ENCODE results near the gene MYPOP.
A peak's percentile ranks its signal among the peaks of the same experiment; 100 is the strongest.
"Not testable (repeated sequence)": the region's sequence is repeated elsewhere in the genome, so short reads cannot be mapped to it uniquely, and the experiment has no call there.

The MYPOP gene

DNA sequence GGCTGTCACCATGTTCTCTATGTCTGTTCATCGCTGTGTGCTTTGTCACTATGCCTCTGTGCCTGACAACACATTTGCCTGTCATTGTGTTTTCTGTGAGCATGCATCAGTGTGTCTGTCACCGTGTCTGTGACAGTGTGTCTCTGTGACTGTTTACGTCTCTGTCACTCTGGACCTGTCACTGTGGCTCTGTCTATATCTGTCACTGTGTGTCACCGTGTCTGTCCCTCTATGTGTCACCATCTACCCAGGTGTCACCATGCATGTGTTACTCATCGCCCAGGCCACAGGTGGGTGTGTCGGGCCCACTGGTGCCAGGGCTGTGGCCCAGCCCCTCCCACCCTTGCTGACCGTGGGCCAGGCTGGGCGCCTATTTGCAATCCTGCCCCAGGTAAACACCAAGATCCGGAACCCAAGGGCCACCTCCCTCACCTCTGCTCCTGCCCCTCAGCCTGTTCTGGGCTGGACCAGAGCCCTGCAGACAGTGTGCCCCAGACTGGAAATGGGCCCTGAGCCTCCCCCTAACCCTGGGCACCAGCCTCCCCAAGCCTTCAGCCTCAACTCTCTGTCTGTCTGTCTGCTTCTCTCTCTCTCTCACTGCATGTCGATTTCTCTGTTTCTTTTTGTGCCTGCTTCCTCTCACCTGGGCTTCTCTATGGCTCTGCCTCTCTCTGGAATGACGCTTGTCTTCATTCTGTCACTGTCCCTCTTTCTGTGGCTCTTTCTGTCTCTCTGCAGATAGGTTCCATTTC is 24.2 kb downstream of the MYPOP start:
- Histone ChIP-seq H3K27me3 (ENCODE audit: control insufficient read depth, insufficient read depth, low read length) (peaks cover 3% of the 10 kb centered on the region), H3K9ac (ENCODE audit: low read length) (no peak overlapping the region), H3K4me3 (ENCODE audit: low read length) (no peak overlapping the region), H3K27ac (ENCODE audit: low read depth, low read length) (no peak overlapping the region), H3K4me1 (ENCODE audit: control insufficient read depth, insufficient read depth, low read length) (peaks cover 5% of the 10 kb centered on the region), H3K36me3 (ENCODE audit: control insufficient read depth, insufficient read depth, low read length) (no peaks in the 10 kb centered on the region)

GRCh38 chr19:45876411-45877197 is 25.8 kb downstream of the MYPOP start:
- Histone ChIP-seq H3K27ac (ENCODE audit: low read depth, low read length) (peak overlapping the region; percentile 51), H3K4me1 (ENCODE audit: control insufficient read depth, insufficient read depth, low read length) (no peaks in the 10 kb centered on the region), H3K4me3 (ENCODE audit: low read length) (no peak overlapping the region), H3K27me3 (ENCODE audit: control insufficient read depth, insufficient read depth, low read length) (peaks cover 3% of the 10 kb centered on the region), H3K9ac (ENCODE audit: low read length) (no peak overlapping the region), H3K36me3 (ENCODE audit: control insufficient read depth, insufficient read depth, low read length) (no peaks in the 10 kb centered on the region)

GRCh38 chr19:45876161-45876410 is 26.3 kb downstream of the MYPOP start:
- H3K4me1 ChIP-seq (ENCODE audit: control insufficient read depth, insufficient read depth, low read length) = no peaks in the 10 kb centered on the region
- no peak overlapping the region for H3K4me3 ChIP-seq (ENCODE audit: low read length)
- peaks cover 3% of the 10 kb centered on the region for H3K27me3 ChIP-seq (ENCODE audit: control insufficient read depth, insufficient read depth, low read length)
- no peak overlapping the region for H3K9ac ChIP-seq (ENCODE audit: low read length)
- H3K27ac ChIP-seq (ENCODE audit: low read depth, low read length) = no peak overlapping the region
- no peaks in the 10 kb centered on the region for H3K36me3 ChIP-seq (ENCODE audit: control insufficient read depth, insufficient read depth, low read length)

DNA sequence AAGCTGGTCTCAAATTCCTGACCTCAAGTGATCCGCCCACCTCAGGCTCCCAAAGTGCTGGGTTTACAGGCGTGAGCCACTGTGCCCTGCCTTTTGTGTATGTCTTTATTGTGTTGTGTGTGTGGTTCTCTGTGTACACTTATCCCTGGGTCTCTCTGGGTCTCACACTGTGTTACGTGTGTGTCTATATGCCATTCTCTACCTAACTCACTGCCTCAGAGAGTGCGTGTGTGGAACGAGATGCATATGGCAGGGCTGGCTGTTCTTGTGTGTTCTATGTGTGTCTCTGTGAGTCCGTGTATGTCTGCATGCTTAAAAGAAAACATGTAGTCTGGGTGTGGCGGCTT is 27.8 kb downstream of the MYPOP start:
- H3K4me3 ChIP-seq (ENCODE audit: low read length) = no peak overlapping the region
- H3K4me1 ChIP-seq (ENCODE audit: control insufficient read depth, insufficient read depth, low read length) = no peaks in the 10 kb centered on the region
- no peak overlapping the region for H3K27ac ChIP-seq (ENCODE audit: low read depth, low read length)
- H3K27me3 ChIP-seq (ENCODE audit: control insufficient read depth, insufficient read depth, low read length) = peaks cover 3% of the 10 kb centered on the region
- H3K36me3 ChIP-seq (ENCODE audit: control insufficient read depth, insufficient read depth, low read length) = no peaks in the 10 kb centered on the region
- H3K9ac ChIP-seq (ENCODE audit: low read length) = no peak overlapping the region

GRCh38 chr19:45873219-45873772 is 29.1 kb downstream of the MYPOP start:
- Histone ChIP-seq H3K27me3 (ENCODE audit: control insufficient read depth, insufficient read depth, low read length) (peaks cover 3% of the 10 kb centered on the region), H3K36me3 (ENCODE audit: control insufficient read depth, insufficient read depth, low read length) (no peaks in the 10 kb centered on the region), H3K4me3 (ENCODE audit: low read length) (no peak overlapping the region), H3K27ac (ENCODE audit: low read depth, low read length) (no peak overlapping the region), H3K4me1 (ENCODE audit: control insufficient read depth, insufficient read depth, low read length) (no peaks in the 10 kb centered on the region), H3K9ac (ENCODE audit: low read length) (no peak overlapping the region)

DNA sequence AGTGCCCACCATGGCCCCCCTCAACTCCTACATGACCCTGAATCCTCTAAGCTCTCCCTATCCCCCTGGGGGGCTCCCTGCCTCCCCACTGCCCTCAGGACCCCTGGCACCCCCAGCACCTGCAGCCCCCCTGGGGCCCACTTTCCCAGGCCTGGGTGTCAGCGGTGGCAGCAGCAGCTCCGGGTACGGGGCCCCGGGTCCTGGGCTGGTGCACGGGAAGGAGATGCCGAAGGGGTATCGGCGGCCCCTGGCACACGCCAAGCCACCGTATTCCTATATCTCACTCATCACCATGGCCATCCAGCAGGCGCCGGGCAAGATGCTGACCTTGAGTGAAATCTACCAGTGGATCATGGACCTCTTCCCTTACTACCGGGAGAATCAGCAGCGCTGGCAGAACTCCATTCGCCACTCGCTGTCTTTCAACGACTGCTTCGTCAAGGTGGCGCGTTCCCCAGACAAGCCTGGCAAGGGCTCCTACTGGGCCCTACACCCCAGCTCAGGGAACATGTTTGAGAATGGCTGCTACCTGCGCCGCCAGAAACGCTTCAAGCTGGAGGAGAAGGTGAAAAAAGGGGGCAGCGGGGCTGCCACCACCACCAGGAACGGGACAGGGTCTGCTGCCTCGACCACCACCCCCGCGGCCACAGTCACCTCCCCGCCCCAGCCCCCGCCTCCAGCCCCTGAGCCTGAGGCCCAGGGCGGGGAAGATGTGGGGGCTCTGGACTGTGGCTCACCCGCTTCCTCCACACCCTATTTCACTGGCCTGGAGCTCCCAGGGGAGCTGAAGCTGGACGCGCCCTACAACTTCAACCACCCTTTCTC is 30.1 kb downstream of the MYPOP start:
- Histone ChIP-seq H3K36me3 (ENCODE audit: control insufficient read depth, insufficient read depth, low read length) (no peaks in the 10 kb centered on the region), H3K27me3 (ENCODE audit: control insufficient read depth, insufficient read depth, low read length) (peaks cover 3% of the 10 kb centered on the region), H3K4me3 (ENCODE audit: low read length) (no peak overlapping the region), H3K9ac (ENCODE audit: low read length) (no peak overlapping the region), H3K4me1 (ENCODE audit: control insufficient read depth, insufficient read depth, low read length) (no peaks in the 10 kb centered on the region), H3K27ac (ENCODE audit: low read depth, low read length) (no peak overlapping the region)

- no peak overlapping the region for H3K27ac ChIP-seq (ENCODE audit: low read depth, low read length)
- no peak overlapping the region for H3K9ac ChIP-seq (ENCODE audit: low read length)
- H3K36me3 ChIP-seq (ENCODE audit: control insufficient read depth, insufficient read depth, low read length) = no peaks in the 10 kb centered on the region
- no peaks in the 10 kb centered on the region for H3K4me1 ChIP-seq (ENCODE audit: control insufficient read depth, insufficient read depth, low read length)
- no peaks in the 10 kb centered on the region for H3K27me3 ChIP-seq (ENCODE audit: control insufficient read depth, insufficient read depth, low read length)
- H3K4me3 ChIP-seq (ENCODE audit: low read length) = no peak overlapping the region
Measured at GRCh38 chr19:45870798-45871197, 31.6 kb downstream of the MYPOP start.

- not testable (repeated sequence) for H3K27ac ChIP-seq (ENCODE audit: low read depth, low read length); H3K4me1 ChIP-seq (ENCODE audit: control insufficient read depth, insufficient read depth, low read length); H3K36me3 ChIP-seq (ENCODE audit: control insufficient read depth, insufficient read depth, low read length); H3K27me3 ChIP-seq (ENCODE audit: control insufficient read depth, insufficient read depth, low read length); H3K9ac ChIP-seq (ENCODE audit: low read length)
- H3K4me3 ChIP-seq (ENCODE audit: low read length) = peak overlapping the region; percentile 52
Measured at GRCh38 chr19:45867241-45867640, 35.2 kb downstream of the MYPOP start.

DNA sequence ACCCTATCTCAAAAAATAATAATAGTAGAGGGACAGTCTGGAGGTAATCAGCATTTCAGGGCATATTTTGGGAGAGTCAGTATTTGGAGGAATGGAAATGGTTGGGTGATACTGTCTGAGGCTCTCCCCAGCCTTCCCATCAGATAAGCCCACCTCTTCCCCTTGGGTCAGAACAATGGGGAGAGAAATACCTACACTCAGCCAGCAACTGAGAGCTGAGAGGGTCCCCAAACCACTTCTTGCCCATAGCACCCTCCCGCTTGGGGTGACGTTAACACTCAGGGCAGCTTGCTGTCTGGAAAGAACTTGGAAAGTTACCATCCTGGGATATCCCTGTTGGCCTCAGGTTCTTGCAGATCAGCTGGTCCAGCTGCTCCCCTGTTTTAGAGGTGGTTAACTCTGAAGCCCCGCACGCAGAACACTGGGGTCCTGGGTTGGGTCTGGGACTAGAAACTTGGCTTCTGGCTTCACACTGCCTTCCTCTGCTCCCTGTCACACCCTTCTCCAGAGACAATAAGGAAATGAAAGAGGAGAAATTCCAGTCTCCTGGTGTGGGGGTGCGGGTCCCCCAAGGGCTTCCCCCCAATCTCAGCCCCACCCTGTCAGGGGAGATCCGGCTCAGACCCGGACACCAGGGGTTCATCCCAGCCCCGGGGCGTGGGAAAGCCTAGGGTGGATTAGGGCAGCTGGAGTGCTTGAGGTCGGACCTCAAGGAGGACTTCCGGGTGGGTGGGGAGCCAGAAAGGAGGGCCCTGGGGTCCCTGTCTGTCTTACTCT is 35.8 kb downstream of the MYPOP start:
- peaks cover 3% of the 10 kb centered on the region for H3K27me3 ChIP-seq (ENCODE audit: control insufficient read depth, insufficient read depth, low read length)

GRCh38 chr19:45865269-45865948 is 37.0 kb downstream of the MYPOP start:
- H3K9ac ChIP-seq (ENCODE audit: low read length) = no peak overlapping the region
- H3K36me3 ChIP-seq (ENCODE audit: control insufficient read depth, insufficient read depth, low read length) = no peaks in the 10 kb centered on the region
- H3K4me3 ChIP-seq (ENCODE audit: low read length) = peak overlapping the region; percentile 66
- no peak overlapping the region for H3K27ac ChIP-seq (ENCODE audit: low read depth, low read length)
- H3K4me1 ChIP-seq (ENCODE audit: control insufficient read depth, insufficient read depth, low read length) = peaks cover 3% of the 10 kb centered on the region
- peaks cover 3% of the 10 kb centered on the region for H3K27me3 ChIP-seq (ENCODE audit: control insufficient read depth, insufficient read depth, low read length)

More for the DNA sequence above, 35.8 kb downstream of the MYPOP start:
- Histone ChIP-seq H3K4me3 (ENCODE audit: low read length) (peak overlapping the region; percentile 52), H3K9ac (ENCODE audit: low read length) (peak overlapping the region; percentile 3), H3K27ac (ENCODE audit: low read depth, low read length) (no peak overlapping the region), H3K4me1 (ENCODE audit: control insufficient read depth, insufficient read depth, low read length) (peaks cover 3% of the 10 kb centered on the region), H3K36me3 (ENCODE audit: control insufficient read depth, insufficient read depth, low read length) (no peaks in the 10 kb centered on the region)

DNA sequence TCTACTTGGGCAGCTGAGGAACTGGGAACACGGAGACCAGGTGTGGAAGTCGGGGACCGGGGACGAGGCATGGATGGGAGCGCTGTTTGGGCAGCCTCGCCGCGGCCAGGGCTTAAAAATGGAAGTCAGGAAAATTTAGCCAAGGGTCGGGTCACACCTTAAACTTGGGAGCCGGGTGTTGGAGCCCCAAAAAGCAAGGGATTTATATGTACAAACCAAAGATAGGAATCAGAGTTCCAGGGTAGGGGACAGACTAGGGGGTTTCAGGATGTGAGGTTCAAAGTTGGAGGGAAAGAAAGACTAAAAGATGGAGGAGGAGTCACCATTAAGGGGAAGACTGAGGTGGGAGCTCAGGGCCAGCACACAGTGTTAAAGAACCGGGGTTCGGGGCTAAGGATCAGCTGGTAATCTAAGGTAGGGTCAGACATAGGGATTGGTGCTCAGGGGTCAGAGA is 37.8 kb downstream of the MYPOP start:
- Histone ChIP-seq H3K9ac (ENCODE audit: low read length) (peak overlapping the region; percentile 17), H3K36me3 (ENCODE audit: control insufficient read depth, insufficient read depth, low read length) (peaks cover 2% of the 10 kb centered on the region), H3K27me3 (ENCODE audit: control insufficient read depth, insufficient read depth, low read length) (peaks cover 3% of the 10 kb centered on the region), H3K4me1 (ENCODE audit: control insufficient read depth, insufficient read depth, low read length) (peaks cover 3% of the 10 kb centered on the region), H3K27ac (ENCODE audit: low read depth, low read length) (no peak overlapping the region), H3K4me3 (ENCODE audit: low read length) (peak overlapping the region; percentile 66)

Measured in rectal smooth muscle tissue (tissue), 1 donor.